Pancreas (tissue), 10 donors: Measurements from ENCODE around the gene NDFIP1. TPM values are rescaled to one million over a fixed set of nuclear protein-coding genes. Genes with fewer than 3 reads are reported as not detected.

Experiments used
- ATAC-seq, 4 donors: fragments of 200-7000 bp; cut with Tn5 transposase; one replicate each; pipeline versions ENCODE4 v1.8.0 to v1.9.1; 2020; ENCODE audit warnings: mild to moderate bottlenecking in 4 of 4, moderate library complexity in 4 of 4
- DNase-seq, 6 donors: peaks; one replicate each; pipeline ENCODE4 v3.0.0-alpha.2; 2020
- FAIRE-seq: peaks from 2 replicates; lab custom pipeline; 2012; peaks lifted over from hg19 to GRCh38; lab: Jason Lieb, UNC
- H3K27ac ChIP-seq, 4 donors: fragments of 200-600 bp; sonication (generic); 1 replicate in 3 of 4; 2 replicates in 1 of 4; pipeline versions ENCODE4 v1.5.0 to v1.8.0; 2020
- H3K27me3 ChIP-seq, 4 donors: fragments of 200-600 bp; one replicate each; pipeline ENCODE4 v1.8.0; 2021
- H3K36me3 ChIP-seq, 3 donors: fragments of 200-600 bp; sonication (generic) in 1 of 3; one replicate each; pipeline versions ENCODE4 v1.5.0 to v1.8.0; 2020 to 2021
- H3K4me1 ChIP-seq, 3 donors: fragments of 200-600 bp; one replicate each; pipeline ENCODE4 v1.8.0; 2021
- H3K4me3 ChIP-seq, 4 donors: fragments of 200-600 bp; sonication (generic) in 2 of 4; one replicate each; pipeline versions ENCODE4 v1.5.0 to v1.8.0; 2020 to 2021
- H3K9me3 ChIP-seq, 4 donors: fragments of 200-600 bp; one replicate each; pipeline ENCODE4 v1.8.0; 2021
- WGBS, 2 donors: extraction: QIAGEN DNeasy Blood & Tissue Kit; methylation state at CpG; one replicate each; pipeline ENCODE4 v1.1.7; 2013; 5-methylcytosine and 5-hydroxymethylcytosine counted together
- intact Hi-C, 3 donors: fragments of 100-400 bp; cut with DNase I; formaldehyde crosslinking; loops; one replicate each; pipeline versions ENCODE4 v1.11.1 to v1.14.2; 2022
- polyA plus RNA-seq, 2 donors: library from polyadenylated mRNA; stranded (reverse); fragments of 200-250 nt; gene quantifications; one replicate each; pipeline ENCODE4 v1.2.3, GENCODE V29; 2013
- total RNA-seq, 6 donors: library from RNA; stranded (reverse); fragmentation: NEBNext Ultra II Directional in 4 of 6; extraction: Animal tissue kit (Norgen Biotek cat#: 25700) in 4 of 6; gene quantifications; one replicate each; pipeline versions ENCODE4 v1.2.1 to v1.2.4, GENCODE V29; 2021 to 2023
- TF ChIP-seq, protein P1 (sequence below), 4 donors: fragments of 200-600 bp; sonication (generic) in 3 of 4; IDR thresholded peaks; one replicate each; pipeline versions ENCODE4 v1.5.0 to v1.8.0; 2021; ENCODE audit warnings: antibody characterized with exemption in 4 of 4
- donor health status: healthy with polysubstance abuse.
- donor health status: DM: no; HTN: no; CAD: no; lungs with moderate emphysema.
- donor health status: DM: no; HTN: no; CAD: no.
- donor health status: control.
- donor health status: control.
- donor health status: Bipolar disorder and iron deficiency.
- donor health status: DM: yes; HTN: yes; CAD: no.
- donor health status: DM: no; HTN: no; CAD: no.
- donor health status: DM: no; HTN: no; CAD: no.
- donor health status: DM: yes; HTN: yes; CAD: no.

The NDFIP1 gene
- total and polyA plus RNA-seq, 8 donors = 15.7 to 50.1 (median 33.7) TPM

DNA sequence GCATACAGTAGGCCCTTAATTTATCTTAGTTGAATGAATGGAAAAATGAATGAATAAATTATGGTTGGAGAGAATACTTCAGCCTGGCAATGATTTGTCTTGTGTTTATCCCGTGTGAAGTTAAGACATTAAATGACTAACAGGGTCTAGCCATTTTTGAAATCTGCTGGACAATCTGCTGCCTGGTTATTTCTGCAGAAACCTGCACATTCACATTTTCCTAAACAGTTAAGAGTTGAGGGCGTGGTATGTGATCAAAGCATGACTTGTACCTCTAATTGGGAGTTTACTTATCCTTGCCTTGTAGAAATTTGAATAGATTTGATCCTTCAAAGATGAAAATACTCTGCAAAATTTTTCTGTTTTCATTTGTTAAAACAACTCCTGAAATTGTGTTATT, 34.6 kb upstream of the NDFIP1 start:
- TF ChIP-seq, protein P1, sequence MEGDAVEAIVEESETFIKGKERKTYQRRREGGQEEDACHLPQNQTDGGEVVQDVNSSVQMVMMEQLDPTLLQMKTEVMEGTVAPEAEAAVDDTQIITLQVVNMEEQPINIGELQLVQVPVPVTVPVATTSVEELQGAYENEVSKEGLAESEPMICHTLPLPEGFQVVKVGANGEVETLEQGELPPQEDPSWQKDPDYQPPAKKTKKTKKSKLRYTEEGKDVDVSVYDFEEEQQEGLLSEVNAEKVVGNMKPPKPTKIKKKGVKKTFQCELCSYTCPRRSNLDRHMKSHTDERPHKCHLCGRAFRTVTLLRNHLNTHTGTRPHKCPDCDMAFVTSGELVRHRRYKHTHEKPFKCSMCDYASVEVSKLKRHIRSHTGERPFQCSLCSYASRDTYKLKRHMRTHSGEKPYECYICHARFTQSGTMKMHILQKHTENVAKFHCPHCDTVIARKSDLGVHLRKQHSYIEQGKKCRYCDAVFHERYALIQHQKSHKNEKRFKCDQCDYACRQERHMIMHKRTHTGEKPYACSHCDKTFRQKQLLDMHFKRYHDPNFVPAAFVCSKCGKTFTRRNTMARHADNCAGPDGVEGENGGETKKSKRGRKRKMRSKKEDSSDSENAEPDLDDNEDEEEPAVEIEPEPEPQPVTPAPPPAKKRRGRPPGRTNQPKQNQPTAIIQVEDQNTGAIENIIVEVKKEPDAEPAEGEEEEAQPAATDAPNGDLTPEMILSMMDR (IDR thresholded peaks at IDR 0.05) = no peak
- no peaks in the 10 kb centered on the region for H3K4me1 ChIP-seq
- ATAC-seq (no peak), DNase-seq (no peak), FAIRE-seq (no peak)
- no peak overlapping the region for H3K4me3 ChIP-seq
- H3K9me3 ChIP-seq = no peaks in the 10 kb centered on the region
- no peaks in the 10 kb centered on the region for H3K27me3 ChIP-seq
- H3K27ac ChIP-seq = no peak overlapping the region
- intact Hi-C loops = no loop called here
- H3K36me3 ChIP-seq = no peaks in the 10 kb centered on the region
- 84 to 93% methylated on average over 2 of the region's 2 CpGs for WGBS, 2 donors

DNA sequence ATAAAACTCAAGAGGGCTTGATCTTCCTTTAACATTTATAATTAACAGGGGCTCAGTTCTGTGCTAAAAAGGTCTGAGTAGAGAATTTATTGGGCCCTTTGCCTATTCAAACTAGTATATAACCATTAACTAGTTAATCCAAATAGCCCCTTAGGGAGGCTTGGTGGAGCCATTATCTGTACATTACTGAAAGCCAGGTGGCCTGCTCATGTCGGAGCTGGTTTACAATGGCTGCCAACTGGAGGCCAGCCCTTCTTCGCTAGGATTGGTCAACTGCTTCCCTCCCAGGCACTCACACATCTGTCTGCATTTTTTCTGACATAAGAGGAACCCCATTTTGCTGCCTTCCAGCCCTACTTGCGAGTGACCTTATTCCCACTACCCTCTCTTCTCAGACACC, 30.4 kb upstream of the NDFIP1 start:
- TF ChIP-seq, protein P1 (IDR thresholded peaks at IDR 0.05) = no peak
- WGBS, 2 donors = 83 to 88% methylated on average over 3 of the region's 3 CpGs
- no peaks in the 10 kb centered on the region for H3K27me3 ChIP-seq
- DNase-seq (no peak), FAIRE-seq (no peak), ATAC-seq (no peak)
- H3K4me3 ChIP-seq = no peak overlapping the region
- intact Hi-C loops = no loop called here
- H3K9me3 ChIP-seq = no peaks in the 10 kb centered on the region
- no peaks in the 10 kb centered on the region for H3K4me1 ChIP-seq
- no peak overlapping the region for H3K27ac ChIP-seq
- no peaks in the 10 kb centered on the region for H3K36me3 ChIP-seq

DNA sequence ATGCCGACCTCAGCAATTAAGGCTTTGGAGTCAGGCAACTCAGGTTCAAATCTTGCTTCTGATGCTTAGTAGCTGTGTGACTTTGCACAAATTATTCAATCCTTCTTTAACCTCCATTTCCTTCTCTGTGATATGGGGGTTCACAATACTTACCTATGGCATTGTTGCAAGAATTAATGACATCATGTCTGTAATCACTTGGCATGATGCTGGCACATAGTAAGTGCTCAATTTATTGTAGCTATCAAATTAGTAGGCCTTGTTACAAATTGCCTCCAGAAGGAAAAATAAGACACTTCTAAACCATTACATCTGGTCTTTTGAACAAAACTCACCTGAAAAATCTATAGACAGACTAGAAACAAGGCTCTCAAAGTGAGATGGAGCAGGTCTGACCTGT, 29.9 kb upstream of the NDFIP1 start:
- Histone ChIP-seq H3K9me3 (no peaks in the 10 kb centered on the region), H3K4me3 (no peak overlapping the region), H3K4me1 (no peaks in the 10 kb centered on the region), H3K36me3 (no peaks in the 10 kb centered on the region), H3K27me3 (no peaks in the 10 kb centered on the region), H3K27ac (no peak overlapping the region)
- FAIRE-seq (no peak), DNase-seq (no peak), ATAC-seq (no peak)
- 72 to 76% methylated on average over 1 of the region's 1 CpG for WGBS, 2 donors
- TF ChIP-seq, protein P1 (IDR thresholded peaks at IDR 0.05) = no peak
- intact Hi-C loops = no loop called here

DNA sequence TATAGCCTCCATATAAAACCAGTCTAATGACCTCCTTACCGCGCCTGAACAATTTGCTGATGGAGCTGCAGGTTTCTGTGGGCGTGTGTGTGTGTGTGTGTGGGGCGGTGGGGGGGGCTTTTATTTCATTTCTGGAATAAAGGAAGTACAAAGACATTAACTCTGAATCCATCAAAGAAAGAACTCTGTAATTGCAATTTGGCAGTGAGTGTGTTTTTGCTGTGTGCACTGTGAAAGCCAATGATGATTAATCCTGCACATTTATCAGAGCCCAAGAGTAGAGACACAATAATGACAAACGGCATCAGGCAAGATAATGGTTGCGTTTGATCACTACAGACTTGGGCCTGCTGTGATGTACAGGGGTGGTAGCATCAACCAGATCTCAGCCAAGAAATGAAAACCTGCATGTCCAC, 29.3 kb upstream of the NDFIP1 start:
- intact Hi-C loops = no loop called here
- DNase-seq = no peak
- no peak for FAIRE-seq
- Histone ChIP-seq H3K27ac (no peak overlapping the region), H3K36me3 (no peaks in the 10 kb centered on the region), H3K27me3 (no peaks in the 10 kb centered on the region), H3K4me1 (no peaks in the 10 kb centered on the region), H3K4me3 (no peak overlapping the region), H3K9me3 (no peaks in the 10 kb centered on the region)
- ATAC-seq = peak in 2 of 4 donors; percentile 47 to 56
- TF ChIP-seq, protein P1 (IDR thresholded peaks at IDR 0.05) = no peak
- 54% methylated on average over 6 of the region's 6 CpGs for WGBS, 2 donors

DNA sequence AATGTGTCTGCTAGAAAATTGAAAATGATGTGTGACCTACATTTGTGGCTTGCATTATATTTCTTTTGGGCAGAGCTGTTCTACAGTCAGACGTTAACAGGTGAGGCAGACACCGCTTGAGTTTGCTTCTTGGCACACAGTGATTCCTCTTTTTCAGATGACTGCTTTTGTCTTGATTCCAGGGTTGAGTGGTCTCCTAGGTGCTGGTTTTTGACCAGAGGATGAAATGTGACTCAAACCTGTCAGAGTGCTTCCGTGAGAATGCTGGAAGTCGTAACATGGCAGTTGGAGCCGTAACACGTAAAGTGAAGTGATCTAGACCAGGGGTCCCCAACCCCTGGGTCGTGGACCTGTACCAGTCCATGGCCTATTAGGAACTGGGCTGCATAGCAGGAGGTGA, 28.3 kb upstream of the NDFIP1 start:
- H3K9me3 ChIP-seq = no peaks in the 10 kb centered on the region
- intact Hi-C loops = no loop called here
- WGBS, 2 donors = 75 to 77% methylated on average over 7 of the region's 7 CpGs
- no peaks in the 10 kb centered on the region for H3K36me3 ChIP-seq
- ATAC-seq = no peak
- no peak overlapping the region for H3K4me3 ChIP-seq
- FAIRE-seq = no peak
- no peaks in the 10 kb centered on the region for H3K27me3 ChIP-seq
- H3K4me1 ChIP-seq = no peaks in the 10 kb centered on the region
- DNase-seq = no peak
- no peak overlapping the region for H3K27ac ChIP-seq
- TF ChIP-seq, protein P1 (IDR thresholded peaks at IDR 0.05) = no peak
